ENCODE results near the gene SYCP2L. TPM values are rescaled to one million over a fixed set of nuclear protein-coding genes. Genes with fewer than 3 reads are reported as not detected.

Gene SYCP2L
- total RNA-seq, 4 donors from 2014 or later: 0.53 to 1.3 TPM; not detected in 2

- 87 to 95% methylated on average over 2 of the region's 2 CpGs for WGBS, 2 donors
- H3K9me3 ChIP-seq: no peaks in the 10 kb centered on the region
- H3K4me3 ChIP-seq: no peak overlapping the region
- no peaks in the 10 kb centered on the region for H3K4me1 ChIP-seq
- TF ChIP-seq POLR2A (IDR thresholded peaks at IDR 0.05): no peak
- TF ChIP-seq, protein P1, sequence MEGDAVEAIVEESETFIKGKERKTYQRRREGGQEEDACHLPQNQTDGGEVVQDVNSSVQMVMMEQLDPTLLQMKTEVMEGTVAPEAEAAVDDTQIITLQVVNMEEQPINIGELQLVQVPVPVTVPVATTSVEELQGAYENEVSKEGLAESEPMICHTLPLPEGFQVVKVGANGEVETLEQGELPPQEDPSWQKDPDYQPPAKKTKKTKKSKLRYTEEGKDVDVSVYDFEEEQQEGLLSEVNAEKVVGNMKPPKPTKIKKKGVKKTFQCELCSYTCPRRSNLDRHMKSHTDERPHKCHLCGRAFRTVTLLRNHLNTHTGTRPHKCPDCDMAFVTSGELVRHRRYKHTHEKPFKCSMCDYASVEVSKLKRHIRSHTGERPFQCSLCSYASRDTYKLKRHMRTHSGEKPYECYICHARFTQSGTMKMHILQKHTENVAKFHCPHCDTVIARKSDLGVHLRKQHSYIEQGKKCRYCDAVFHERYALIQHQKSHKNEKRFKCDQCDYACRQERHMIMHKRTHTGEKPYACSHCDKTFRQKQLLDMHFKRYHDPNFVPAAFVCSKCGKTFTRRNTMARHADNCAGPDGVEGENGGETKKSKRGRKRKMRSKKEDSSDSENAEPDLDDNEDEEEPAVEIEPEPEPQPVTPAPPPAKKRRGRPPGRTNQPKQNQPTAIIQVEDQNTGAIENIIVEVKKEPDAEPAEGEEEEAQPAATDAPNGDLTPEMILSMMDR (IDR thresholded peaks at IDR 0.05): no peak
- no peaks in the 10 kb centered on the region for H3K27me3 ChIP-seq
- H3K36me3 ChIP-seq: no peaks in the 10 kb centered on the region
- no peak overlapping the region for H3K27ac ChIP-seq
- intact Hi-C loops (cut with DNase I): no loop called here
- DNase-seq: no peak
These were observed 53.0 kb downstream of the SYCP2L start for GRCh38 chr6:10939840-10940239.

- Histone ChIP-seq H3K36me3 (no peaks in the 10 kb centered on the region), H3K9me3 (no peaks in the 10 kb centered on the region), H3K27ac (no peak overlapping the region), H3K4me1 (no peaks in the 10 kb centered on the region), H3K4me3 (no peak overlapping the region), H3K27me3 (no peaks in the 10 kb centered on the region)
- TF ChIP-seq, protein P1 (IDR thresholded peaks at IDR 0.05): no peak
- no peak for TF ChIP-seq POLR2A (IDR thresholded peaks at IDR 0.05)
- intact Hi-C loops (cut with DNase I): no loop called here
- 64% methylated on average over 1 of the region's 1 CpG for WGBS, 2 donors
- no peak for DNase-seq
These were observed 59.0 kb downstream of the SYCP2L start for GRCh38 chr6:10945845-10946244.

DNA sequence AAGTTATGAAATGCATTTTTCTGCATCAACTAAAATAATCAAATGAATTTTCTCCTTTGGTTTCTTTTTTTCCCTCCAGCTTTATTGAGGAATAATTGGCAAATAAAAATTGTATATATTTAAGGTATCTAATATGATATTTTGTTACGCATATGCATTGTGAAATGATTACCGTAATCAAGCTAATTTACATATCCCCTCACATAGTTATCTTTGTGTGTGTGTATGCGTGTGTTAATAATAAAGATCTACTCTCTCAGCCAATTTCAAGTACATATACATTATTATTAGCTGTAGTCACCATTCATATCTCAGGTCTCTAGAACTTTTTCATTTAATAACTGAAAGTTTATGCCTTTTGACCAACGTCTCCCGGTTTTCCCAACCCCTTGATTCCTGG, 61.1 kb downstream of the SYCP2L start:
- Histone ChIP-seq H3K4me1 (no peaks in the 10 kb centered on the region), H3K27me3 (no peaks in the 10 kb centered on the region), H3K36me3 (no peaks in the 10 kb centered on the region), H3K27ac (no peak overlapping the region), H3K9me3 (no peaks in the 10 kb centered on the region), H3K4me3 (no peak overlapping the region)
- intact Hi-C loops (cut with DNase I): no loop called here
- TF ChIP-seq, protein P1 (IDR thresholded peaks at IDR 0.05): no peak
- no peak for TF ChIP-seq POLR2A (IDR thresholded peaks at IDR 0.05)
- 95 to 97% methylated on average over 5 of the region's 5 CpGs for WGBS, 2 donors
- DNase-seq: no peak

DNA sequence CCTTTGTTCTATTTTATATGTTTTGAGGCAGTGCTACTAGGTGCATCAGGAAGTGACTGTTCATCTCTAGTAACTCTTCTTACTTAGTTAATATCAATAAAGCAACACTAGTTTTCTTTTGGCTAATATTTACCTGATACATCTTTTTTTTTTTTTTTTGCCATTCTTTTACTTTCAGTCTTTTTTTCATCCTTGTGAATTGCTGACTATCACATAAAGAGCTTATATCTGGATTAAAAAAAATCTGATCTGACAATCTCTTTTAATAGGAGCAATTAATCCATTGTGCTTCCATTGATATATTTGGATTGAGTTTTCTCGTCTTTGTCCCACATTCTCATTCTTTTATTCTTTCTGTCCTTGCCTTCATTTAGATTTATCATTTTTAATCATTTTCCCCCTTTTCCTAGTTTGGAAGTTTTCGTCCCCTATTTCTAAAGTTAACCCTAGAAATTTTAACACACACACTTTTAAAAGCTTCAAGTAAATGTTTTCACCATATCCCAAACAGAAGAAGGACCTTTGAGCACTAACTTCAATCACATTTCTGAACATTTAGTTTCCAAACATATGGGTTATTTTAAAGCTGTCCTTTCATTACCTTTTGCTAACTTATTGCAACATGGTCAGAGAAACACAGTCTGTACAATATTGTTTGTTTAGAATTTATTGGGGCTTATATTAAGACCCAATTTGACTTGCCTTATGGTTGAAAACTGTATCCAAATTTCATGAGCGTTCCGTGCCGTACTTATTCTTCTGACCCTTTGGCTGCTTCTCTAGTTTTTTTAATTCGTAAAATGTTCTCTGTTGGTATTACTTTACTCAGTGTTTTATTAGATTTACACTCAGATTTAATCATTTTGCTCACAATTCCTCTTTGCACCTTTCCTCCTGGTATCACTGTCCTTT, 63.0 kb downstream of the SYCP2L start:
- no peak for TF ChIP-seq POLR2A (IDR thresholded peaks at IDR 0.05)
- TF ChIP-seq, protein P1 (IDR thresholded peaks at IDR 0.05): no peak
- H3K4me1 ChIP-seq: no peaks in the 10 kb centered on the region
- H3K27me3 ChIP-seq: no peaks in the 10 kb centered on the region
- H3K9me3 ChIP-seq: no peaks in the 10 kb centered on the region
- DNase-seq: no peak
- H3K36me3 ChIP-seq: no peaks in the 10 kb centered on the region
- no peak overlapping the region for H3K27ac ChIP-seq
- 70 to 73% methylated on average over 6 of the region's 6 CpGs for WGBS, 2 donors
- H3K4me3 ChIP-seq: no peak overlapping the region
- intact Hi-C loops (cut with DNase I): loop anchor here (5.0 kb wide), 1 partner anchor 117 kb away; no protein-coding TSS in a partner anchor

- Histone ChIP-seq H3K4me1 (no peaks in the 10 kb centered on the region), H3K27ac (no peak overlapping the region), H3K36me3 (no peaks in the 10 kb centered on the region), H3K4me3 (no peak overlapping the region), H3K27me3 (no peaks in the 10 kb centered on the region), H3K9me3 (no peaks in the 10 kb centered on the region)
- WGBS, 2 donors: 27 to 39% methylated on average over 6 of the region's 6 CpGs
- TF ChIP-seq, protein P1 (IDR thresholded peaks at IDR 0.05): peak in 4 of 6 experiments; percentile 22 to 53 (median 24)
- TF ChIP-seq POLR2A (IDR thresholded peaks at IDR 0.05): no peak
- intact Hi-C loops (cut with DNase I): loop anchor here (5.0 kb wide), 1 partner anchor 116 kb away; no protein-coding TSS in a partner anchor
- no peak for DNase-seq
These were observed 64.9 kb downstream of the SYCP2L start for GRCh38 chr6:10951675-10952282.

Measured in esophagus squamous epithelium (tissue), 5 donors.